Neural progenitor cell (in vitro differentiated cells): ENCODE data around the gene CSGALNACT2. TPM values are rescaled to one million over a fixed set of nuclear protein-coding genes. Genes with fewer than 3 reads are reported as not detected.

Experiments
- DNase-seq: peaks from one replicate; pipeline ENCODE4 v3.0.0-alpha.2; 2016; ENCODE audit warnings: low spot score
- H2AFZ ChIP-seq: fragments of 200-600 bp; sonication (generic); replicated peaks from 2 replicates; pipeline ENCODE4 v1.6.1; 2016; ENCODE audit warnings: antibody characterized with exemption
- H3F3A ChIP-seq: fragments of 200-600 bp; sonication (generic); 2 replicates; pipeline ENCODE4 v1.6.1; 2016; ENCODE audit warnings: antibody characterized with exemption, low read depth
- H3K27ac ChIP-seq: fragments of 200-600 bp; sonication (generic); 2 replicates; pipeline ENCODE4 v1.5.1; 2016; ENCODE audit warnings: mild to moderate bottlenecking
- H3K27me3 ChIP-seq: fragments of 200-600 bp; sonication (generic); 2 replicates; pipeline ENCODE4 v1.6.1; 2016; ENCODE audit warnings: mild to moderate bottlenecking, moderate library complexity
- H3K36me3 ChIP-seq: fragments of 200-600 bp; sonication (generic); 2 replicates; pipeline ENCODE4 v1.5.1; 2016
- H3K4me1 ChIP-seq: fragments of 200-600 bp; sonication (generic); 2 replicates; pipeline ENCODE4 v1.6.1; 2016; ENCODE audit warnings: mixed run types
- H3K4me2 ChIP-seq: fragments of 200-600 bp; sonication (generic); 2 replicates; pipeline ENCODE4 v1.6.1; 2016
- H3K4me3 ChIP-seq: fragments of 200-600 bp; sonication (generic); 2 replicates; pipeline ENCODE4 v1.5.1; 2016
- H3K79me2 ChIP-seq: fragments of 200-600 bp; sonication (generic); 2 replicates; pipeline ENCODE4 v1.6.1; 2016; ENCODE audit warnings: low read depth
- H3K9ac ChIP-seq: fragments of 200-600 bp; sonication (generic); 2 replicates; pipeline ENCODE4 v1.6.1; 2016
- H3K9me3 ChIP-seq: fragments of 200-600 bp; sonication (generic); 2 replicates; pipeline ENCODE4 v1.5.1; 2016; ENCODE audit warnings: low read depth
- H4K20me1 ChIP-seq: fragments of 200-600 bp; sonication (generic); 2 replicates; pipeline ENCODE4 v1.6.1; 2016; ENCODE audit warnings: low read depth
- H3K27ac Mint-ChIP-seq: 3 replicates; pipeline ENCODE4 v1.8.0; 2021; ENCODE audit warnings: mixed read lengths
- H3K27me3 Mint-ChIP-seq: 2 replicates; pipeline ENCODE4 v1.8.0; 2022; ENCODE audit warnings: low read depth, mild to moderate bottlenecking, inconsistent platforms, moderate library complexity, mixed read lengths; ENCODE audit not compliant: insufficient read depth
- H3K36me3 Mint-ChIP-seq: 3 replicates; pipeline ENCODE4 v1.8.0; 2021; ENCODE audit warnings: mixed read lengths
- H3K4me1 Mint-ChIP-seq: 3 replicates; pipeline ENCODE4 v1.8.0; 2021; ENCODE audit warnings: mixed read lengths
- H3K4me3 Mint-ChIP-seq: 3 replicates; pipeline ENCODE4 v1.8.0; 2021; ENCODE audit warnings: mild to moderate bottlenecking, moderate library complexity, mixed read lengths
- H3K9me3 Mint-ChIP-seq: 3 replicates; pipeline ENCODE4 v1.8.0; 2020; ENCODE audit warnings: mixed read lengths
- CTCF ChIP-seq: fragments of 200-600 bp; sonication (generic); IDR thresholded peaks from 2 replicates; pipeline ENCODE4 v1.5.1; 2017; ENCODE audit warnings: antibody characterized with exemption, mild to moderate bottlenecking
- EZH2 ChIP-seq: fragments of 200-600 bp; sonication (generic); IDR thresholded peaks from 2 replicates; pipeline ENCODE4 v1.6.1; 2017; ENCODE audit warnings: antibody characterized with exemption, mild to moderate bottlenecking, moderate library complexity
- EZH2phosphoT487 ChIP-seq: fragments of 200-600 bp; sonication (generic); IDR thresholded peaks from 2 replicates; pipeline ENCODE4 v1.6.1; 2017; ENCODE audit warnings: antibody characterized with exemption
- total RNA-seq: library from RNA; depleted of rRNA; stranded (reverse); fragments of >200 nt; gene quantifications from 2 replicates; pipeline ENCODE4 v1.2.3, GENCODE V29; 2015; ENCODE audit warnings: low replicate concordance

Gene CSGALNACT2
- total RNA-seq, 1 donor from 2014 or later: 9.3 TPM

GRCh38 chr10:43186150-43186549 lies 47.9 kb downstream of the CSGALNACT2 start:
- H3K27me3 ChIP-seq: no peaks in the 10 kb centered on the region
- Mint-ChIP-seq H3K9me3 (no peaks in the 10 kb centered on the region), H3K27ac (no peak overlapping the region), H3K4me3 (no peak overlapping the region), H3K4me1 (no peaks in the 10 kb centered on the region), H3K27me3 (no peaks in the 10 kb centered on the region), H3K36me3 (peaks cover 20% of the 10 kb centered on the region)
- TF ChIP-seq CTCF: no peak
- no peak for TF ChIP-seq EZH2phosphoT487
- TF ChIP-seq EZH2: no peak
- no peaks in the 10 kb centered on the region for H3K36me3 ChIP-seq
- H2AFZ ChIP-seq: no peak overlapping the region
- H4K20me1 ChIP-seq: no peaks in the 10 kb centered on the region
- no peak overlapping the region for H3K4me2 ChIP-seq
- no peaks in the 10 kb centered on the region for H3K4me1 ChIP-seq
- H3K4me3 ChIP-seq: no peak overlapping the region
- no peak overlapping the region for H3K9ac ChIP-seq
- H3K27ac ChIP-seq: no peak overlapping the region
- no peaks in the 10 kb centered on the region for H3K79me2 ChIP-seq
- H3K9me3 ChIP-seq: no peaks in the 10 kb centered on the region
- no peak for DNase-seq
- no peaks in the 10 kb centered on the region for H3F3A ChIP-seq

GRCh38 chr10:43187213-43187612 lies 49.0 kb downstream of the CSGALNACT2 start:
- H3K27me3 Mint-ChIP-seq: no peaks in the 10 kb centered on the region
- Histone ChIP-seq H3K4me2 (no peak overlapping the region), H3K9me3 (no peaks in the 10 kb centered on the region), H3K9ac (no peak overlapping the region), H3K4me3 (no peak overlapping the region), H3K27ac (no peak overlapping the region), H3K36me3 (no peaks in the 10 kb centered on the region), H3K27me3 (no peaks in the 10 kb centered on the region), H2AFZ (no peak overlapping the region), H3K79me2 (no peaks in the 10 kb centered on the region), H3K4me1 (no peaks in the 10 kb centered on the region), H3F3A (no peaks in the 10 kb centered on the region), H4K20me1 (no peaks in the 10 kb centered on the region)
- TF ChIP-seq EZH2 (no peak), EZH2phosphoT487 (no peak), CTCF (no peak)
- H3K9me3 Mint-ChIP-seq: no peaks in the 10 kb centered on the region
- DNase-seq: no peak
- H3K27ac Mint-ChIP-seq: no peak overlapping the region
- H3K36me3 Mint-ChIP-seq: peaks cover 16% of the 10 kb centered on the region
- H3K4me1 Mint-ChIP-seq: no peaks in the 10 kb centered on the region
- H3K4me3 Mint-ChIP-seq: no peak overlapping the region

GRCh38 chr10:43188702-43189101 lies 50.5 kb downstream of the CSGALNACT2 start:
- no peak overlapping the region for H3K27ac Mint-ChIP-seq
- peaks cover 4% of the 10 kb centered on the region for H3K36me3 Mint-ChIP-seq
- DNase-seq: no peak
- no peak overlapping the region for H3K4me3 ChIP-seq
- H3K27ac ChIP-seq: no peak overlapping the region
- H3K4me3 Mint-ChIP-seq: no peak overlapping the region
- no peak for TF ChIP-seq EZH2
- H3K9ac ChIP-seq: no peak overlapping the region
- H3K79me2 ChIP-seq: no peaks in the 10 kb centered on the region
- H2AFZ ChIP-seq: no peak overlapping the region
- H4K20me1 ChIP-seq: no peaks in the 10 kb centered on the region
- no peaks in the 10 kb centered on the region for H3K36me3 ChIP-seq
- H3K4me1 ChIP-seq: no peaks in the 10 kb centered on the region
- H3K4me1 Mint-ChIP-seq: no peaks in the 10 kb centered on the region
- H3K9me3 ChIP-seq: no peaks in the 10 kb centered on the region
- H3K27me3 Mint-ChIP-seq: peaks cover 2% of the 10 kb centered on the region
- no peaks in the 10 kb centered on the region for H3K9me3 Mint-ChIP-seq
- H3K4me2 ChIP-seq: no peak overlapping the region
- no peaks in the 10 kb centered on the region for H3K27me3 ChIP-seq
- no peaks in the 10 kb centered on the region for H3F3A ChIP-seq

- no peak for TF ChIP-seq CTCF
- Histone ChIP-seq H2AFZ (no peak overlapping the region), H3K4me2 (no peak overlapping the region), H3K79me2 (no peaks in the 10 kb centered on the region), H3K9ac (no peak overlapping the region), H3K4me3 (no peak overlapping the region), H3K27ac (no peak overlapping the region), H4K20me1 (no peaks in the 10 kb centered on the region), H3K4me1 (no peaks in the 10 kb centered on the region), H3K36me3 (no peaks in the 10 kb centered on the region), H3K27me3 (no peaks in the 10 kb centered on the region), H3F3A (no peaks in the 10 kb centered on the region), H3K9me3 (no peaks in the 10 kb centered on the region)
- Mint-ChIP-seq H3K9me3 (no peaks in the 10 kb centered on the region), H3K36me3 (no peaks in the 10 kb centered on the region), H3K4me1 (no peaks in the 10 kb centered on the region), H3K4me3 (no peak overlapping the region), H3K27ac (no peak overlapping the region), H3K27me3 (peaks cover 2% of the 10 kb centered on the region)
- no peak for DNase-seq
Observed at GRCh38 chr10:43190289-43190688, 52.0 kb downstream of the CSGALNACT2 start.
